ENCODE data around the gene PCGF6. TPM values are rescaled to one million over a fixed set of nuclear protein-coding genes. Genes with fewer than 3 reads are reported as not detected.
A peak's percentile ranks its signal among the peaks of the same experiment; 100 is the strongest.

Gene PCGF6
- total RNA-seq, 4 donors from 2014 or later = 11.9 to 17.7 (median 13.1) TPM

DNA sequence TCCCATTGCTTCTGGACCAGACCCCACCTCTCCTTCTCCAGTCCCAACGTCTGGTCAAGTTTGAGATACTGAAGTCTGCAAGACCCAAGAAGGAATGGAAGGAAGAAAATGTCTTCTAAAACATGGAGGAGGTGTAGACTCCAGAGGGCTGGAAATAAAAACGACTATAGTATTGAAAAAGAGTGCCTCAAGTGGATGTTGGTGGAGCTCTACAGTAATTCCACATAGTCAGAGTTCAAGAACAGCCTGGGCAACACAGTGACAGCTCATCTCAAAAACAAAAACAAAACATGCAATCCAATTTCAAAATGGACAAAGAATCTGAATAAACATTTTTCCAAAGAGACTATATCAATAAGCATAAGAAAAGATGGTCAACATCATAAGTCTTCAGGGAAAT, 2.3 kb upstream of the PCGF6 start:
- no peak for TF ChIP-seq POLR2A (IDR thresholded peaks at IDR 0.05; ENCODE audit: low read depth)
- TF ChIP-seq CTCF (IDR thresholded peaks at IDR 0.05) = no peak
- TF ChIP-seq POLR2AphosphoS5 (IDR thresholded peaks at IDR 0.05) = no peak
- no peak for TF ChIP-seq EP300 (IDR thresholded peaks at IDR 0.05)
- Histone ChIP-seq H3K9me3 (no peaks in the 10 kb centered on the region), H3K4me1 (peaks cover 12 to 26% (median 21%) of the 10 kb centered on the region in 4 donors), H3K36me3 (peaks cover 4 to 7% (median 5%) of the 10 kb centered on the region in 4 donors), H3K4me3 (no peak overlapping the region), H3K27ac (replicated peaks in 1 of 4) (no peak overlapping the region), H3K27me3 (no peaks in the 10 kb centered on the region)
- WGBS = 39% methylated on average over 2 of the region's 2 CpGs
- intact Hi-C loops (cut with DNase I) = no loop called here
- no peak for DNase-seq (ENCODE audit: extremely low spot score)

- 49% methylated on average over 16 of the region's 16 CpGs for WGBS
Measured at GRCh38 chr10:103350175-103350516, 794 bp downstream of the PCGF6 start.

GRCh38 chr10:103336370-103336769, 14.6 kb downstream of the PCGF6 start:
- Histone ChIP-seq H3K9me3 (no peaks in the 10 kb centered on the region), H3K36me3 (peaks cover 25 to 71% (median 54%) of the 10 kb centered on the region in 4 donors), H3K27ac (replicated peaks in 1 of 4) (no peak overlapping the region), H3K4me3 (no peak overlapping the region), H3K27me3 (no peaks in the 10 kb centered on the region), H3K4me1 (no peaks in the 10 kb centered on the region)
- intact Hi-C loops (cut with DNase I) = no loop called here
- DNase-seq (ENCODE audit: extremely low spot score) = no peak
- TF ChIP-seq EP300 (IDR thresholded peaks at IDR 0.05) = no peak
- no peak for TF ChIP-seq POLR2AphosphoS5 (IDR thresholded peaks at IDR 0.05)
- TF ChIP-seq CTCF (IDR thresholded peaks at IDR 0.05) = no peak
- no peak for TF ChIP-seq POLR2A (IDR thresholded peaks at IDR 0.05; ENCODE audit: low read depth)
- WGBS = 96% methylated on average over 4 of the region's 4 CpGs

More at GRCh38 chr10:103350175-103350516, 794 bp downstream of the PCGF6 start:
- H3K9me3 ChIP-seq = no peaks in the 10 kb centered on the region
- no peak for TF ChIP-seq EP300 (IDR thresholded peaks at IDR 0.05)
- no peak for TF ChIP-seq CTCF (IDR thresholded peaks at IDR 0.05)
- no peak for TF ChIP-seq POLR2A (IDR thresholded peaks at IDR 0.05; ENCODE audit: low read depth)
- no peak for TF ChIP-seq POLR2AphosphoS5 (IDR thresholded peaks at IDR 0.05)
- H3K36me3 ChIP-seq = peaks cover 24 to 38% (median 36%) of the 10 kb centered on the region in 4 donors
- peaks cover 12 to 26% (median 21%) of the 10 kb centered on the region in 4 donors for H3K4me1 ChIP-seq
- intact Hi-C loops (cut with DNase I) = no loop called here
- no peak for DNase-seq (ENCODE audit: extremely low spot score)
- no peaks in the 10 kb centered on the region for H3K27me3 ChIP-seq
- peak overlapping the region; percentile 84 to 91 (median 88) for H3K27ac ChIP-seq (replicated peaks in 1 of 4)
- H3K4me3 ChIP-seq = peak overlapping the region; percentile 82 to 94 (median 84)

GRCh38 chr10:103334567-103334966, 16.4 kb downstream of the PCGF6 start:
- H3K9me3 ChIP-seq = no peaks in the 10 kb centered on the region
- no peak for DNase-seq (ENCODE audit: extremely low spot score)
- peaks cover 28 to 78% (median 63%) of the 10 kb centered on the region in 4 donors for H3K36me3 ChIP-seq
- no peaks in the 10 kb centered on the region for H3K4me1 ChIP-seq
- no peak overlapping the region for H3K27ac ChIP-seq (replicated peaks in 1 of 4)
- no peak overlapping the region for H3K4me3 ChIP-seq
- intact Hi-C loops (cut with DNase I) = no loop called here
- no peaks in the 10 kb centered on the region for H3K27me3 ChIP-seq
- no peak for TF ChIP-seq CTCF (IDR thresholded peaks at IDR 0.05)
- no peak for TF ChIP-seq EP300 (IDR thresholded peaks at IDR 0.05)
- no peak for TF ChIP-seq POLR2A (IDR thresholded peaks at IDR 0.05; ENCODE audit: low read depth)

DNA sequence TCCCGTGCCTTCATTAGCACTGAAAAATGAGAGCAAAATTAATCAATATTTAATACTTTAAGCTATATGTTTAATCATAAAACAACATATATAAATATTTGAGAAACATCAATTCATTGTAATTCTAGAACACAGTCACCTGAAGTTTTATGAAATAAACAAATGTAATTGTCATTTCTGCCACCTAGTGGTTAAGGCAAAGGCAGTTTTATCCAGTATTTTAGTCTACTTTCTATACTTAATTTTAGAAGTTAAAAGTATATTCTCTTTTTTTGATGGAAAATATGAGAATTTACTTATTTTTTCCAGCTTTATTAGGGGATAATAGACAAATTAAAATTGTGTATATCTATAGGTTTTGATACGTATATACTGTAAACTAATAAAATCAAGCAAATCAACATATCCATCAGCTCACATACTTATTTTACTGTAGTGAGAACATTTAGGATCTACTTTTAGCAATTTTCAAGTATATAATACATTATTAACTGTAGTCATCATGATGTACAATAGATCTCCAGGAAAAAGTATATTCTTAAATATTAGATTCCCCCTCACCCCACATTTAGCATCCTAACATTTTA, 16.9 kb downstream of the PCGF6 start:
- intact Hi-C loops (cut with DNase I) = no loop called here
- Histone ChIP-seq H3K27me3 (no peaks in the 10 kb centered on the region), H3K4me3 (no peak overlapping the region), H3K9me3 (no peaks in the 10 kb centered on the region), H3K27ac (replicated peaks in 1 of 4) (no peak overlapping the region), H3K36me3 (peaks cover 23 to 78% (median 63%) of the 10 kb centered on the region in 4 donors), H3K4me1 (no peaks in the 10 kb centered on the region)
- 81% methylated on average over 2 of the region's 2 CpGs for WGBS
- TF ChIP-seq CTCF (IDR thresholded peaks at IDR 0.05) (peak; percentile 33 to 63 (median 45)), EP300 (IDR thresholded peaks at IDR 0.05) (no peak)
- no peak for DNase-seq (ENCODE audit: extremely low spot score)
